Activated T-helper 9 cell treated with anti-CD3 and anti-CD28 coated beads, Interleukin-2, amount 50 U/mL, for 16 hours (primary cell): ENCODE results near the gene PRXL2B.
"Not testable (repeated sequence)": the region's sequence is repeated elsewhere in the genome, so short reads cannot be mapped to it uniquely, and the experiment has no call there.

Experiments
- DNase-seq: peaks from one replicate; pipeline ENCODE4 v3.0.0-alpha.2; 2020; ENCODE audit warnings: low read depth

Gene PRXL2B

DNA sequence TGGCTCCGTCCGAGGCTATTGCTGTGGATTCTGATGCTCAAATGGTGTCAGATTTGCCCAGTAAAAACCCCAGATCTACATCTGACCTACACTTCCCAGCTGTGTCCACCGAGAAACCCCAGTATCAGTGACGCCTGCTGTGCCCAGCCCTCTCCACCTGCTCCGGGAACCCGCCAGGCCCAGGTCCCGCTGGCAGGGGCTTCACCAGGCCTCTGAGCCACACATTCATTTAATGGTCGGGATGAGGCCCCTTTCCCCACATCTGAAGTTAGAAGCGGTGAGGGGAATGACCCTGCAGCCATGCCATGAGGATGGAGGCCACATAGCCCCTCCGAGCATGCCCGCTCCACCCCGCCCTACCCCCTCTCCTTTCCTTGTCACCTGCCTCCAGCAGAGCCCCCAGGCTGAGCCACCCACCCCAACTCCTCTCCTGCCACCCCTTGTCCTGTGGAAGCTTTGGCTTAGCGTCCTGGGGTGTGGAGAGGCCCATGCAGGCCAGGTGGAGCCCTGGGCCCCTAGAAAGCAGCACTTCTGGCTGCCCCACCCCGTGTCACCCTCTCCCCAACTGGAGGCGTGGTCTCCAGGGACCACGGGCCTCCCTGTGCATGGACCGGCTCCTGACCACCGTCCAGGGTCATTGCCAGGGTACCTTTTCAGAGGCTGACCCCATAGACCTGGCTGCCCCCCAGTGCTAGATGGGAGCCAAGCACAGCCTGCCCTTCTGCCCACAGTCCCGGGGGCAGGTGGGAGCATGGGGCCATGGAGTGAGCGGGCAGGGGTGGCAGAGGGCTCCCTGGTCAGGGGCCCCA, 22.4 kb upstream of the PRXL2B start:
- DNase-seq, result no peak

DNA sequence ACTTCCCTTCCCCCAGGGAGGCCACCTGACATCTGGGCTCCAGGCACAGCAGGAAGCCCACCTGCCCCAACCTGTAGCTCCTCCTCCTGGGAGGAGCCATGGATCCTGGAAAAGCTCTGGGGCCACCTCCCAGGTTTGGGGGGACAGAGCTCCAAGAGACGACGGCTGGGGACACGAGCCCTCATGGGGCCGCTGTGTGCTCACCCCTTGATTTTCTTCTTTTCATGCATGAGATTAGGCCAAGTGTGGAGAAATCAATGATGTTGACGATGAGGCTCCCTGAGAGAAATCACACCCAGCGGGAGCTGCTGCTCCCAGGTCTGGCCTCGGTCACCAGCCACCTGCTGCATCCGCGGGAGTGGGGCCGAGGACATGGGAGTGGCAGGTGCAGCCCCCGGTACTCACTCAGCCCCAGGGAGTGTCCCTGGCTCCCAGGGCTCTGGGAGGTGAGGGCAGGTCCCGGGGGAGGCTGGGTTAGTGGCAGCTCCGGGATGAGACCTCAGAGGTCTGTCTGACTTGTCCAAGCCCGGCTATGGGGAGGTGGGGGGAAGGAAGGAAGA, 21.7 kb upstream of the PRXL2B start:
- no peak for DNase-seq

DNA sequence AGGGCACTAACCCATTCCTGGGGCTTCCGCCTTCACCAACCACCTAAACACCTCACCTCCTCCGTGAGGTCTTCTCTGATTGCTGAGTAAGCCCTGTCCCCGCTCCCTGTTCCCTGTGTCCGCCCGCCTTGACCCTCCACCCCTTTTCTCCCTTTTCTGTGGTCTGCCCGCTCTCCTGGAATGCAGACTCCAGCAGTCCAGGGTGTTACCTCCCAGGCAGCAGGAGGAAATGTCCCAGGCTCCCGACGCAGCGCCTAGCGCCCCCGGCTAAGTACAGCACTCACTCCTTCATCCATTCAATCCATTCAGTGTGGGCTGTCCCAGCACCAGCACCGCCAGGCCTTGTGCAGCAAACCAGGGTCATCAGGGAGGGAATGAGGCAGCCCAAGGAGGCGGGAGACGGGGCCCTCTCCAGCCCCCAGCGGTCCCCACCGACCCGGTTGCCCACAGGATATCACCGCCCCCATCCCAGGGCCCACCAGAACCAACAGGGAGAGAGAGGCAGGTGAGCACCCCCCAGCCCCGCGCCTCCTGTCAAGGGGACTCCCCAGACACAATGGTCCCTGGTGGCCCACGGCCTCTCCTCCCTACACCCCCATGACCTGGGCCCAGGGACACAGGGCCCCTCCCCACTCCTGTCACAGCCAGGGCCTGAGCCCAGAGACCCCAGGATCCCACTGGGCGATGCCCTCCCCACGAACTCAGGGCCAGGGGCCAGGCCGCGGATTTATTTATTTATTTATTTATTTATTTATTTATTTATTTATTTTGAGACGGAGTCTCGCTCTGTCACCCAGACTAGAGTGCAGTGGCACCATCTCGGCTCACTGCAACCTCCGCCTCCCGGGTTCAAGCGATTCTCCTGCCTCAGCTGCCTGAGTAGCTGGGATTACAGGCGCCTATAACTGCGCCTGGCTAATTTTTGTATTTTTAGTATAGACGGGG, 20.2 kb upstream of the PRXL2B start:
- no peak for DNase-seq

GRCh38 chr1:2567083-2567679, 19.4 kb upstream of the PRXL2B start:
- DNase-seq, result no peak

DNA sequence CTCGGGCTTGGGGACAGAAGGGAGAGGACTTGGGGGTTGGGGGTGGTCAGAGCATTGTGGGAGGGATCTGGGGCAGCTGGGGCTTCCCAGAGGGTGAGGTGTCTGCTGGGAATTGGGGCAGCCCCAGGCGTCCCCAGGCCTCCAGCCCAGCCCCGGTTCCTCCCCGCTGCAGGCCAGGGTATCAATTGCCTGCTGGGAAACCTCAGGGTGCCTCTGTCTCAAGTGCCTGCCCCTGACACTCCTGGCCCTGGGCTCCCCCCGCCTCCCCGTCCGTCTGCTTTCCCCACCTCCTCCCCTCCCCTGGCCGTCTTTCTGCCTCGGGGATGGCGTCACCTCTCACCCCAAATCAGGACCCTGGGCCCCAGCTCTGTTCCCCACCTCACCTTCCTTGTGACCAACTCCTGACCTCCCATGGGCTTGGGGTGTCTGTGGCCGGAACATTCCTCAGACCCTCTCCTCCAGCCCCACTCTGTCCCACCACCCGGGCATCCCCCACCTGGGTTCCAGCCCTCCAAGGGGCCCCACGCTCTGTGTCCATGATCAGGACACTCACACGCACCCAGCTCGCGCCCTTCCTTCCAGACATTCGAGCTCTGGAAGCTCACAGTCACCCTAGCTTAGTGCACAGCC, 18.3 kb upstream of the PRXL2B start:
- not testable (repeated sequence) for DNase-seq

DNA sequence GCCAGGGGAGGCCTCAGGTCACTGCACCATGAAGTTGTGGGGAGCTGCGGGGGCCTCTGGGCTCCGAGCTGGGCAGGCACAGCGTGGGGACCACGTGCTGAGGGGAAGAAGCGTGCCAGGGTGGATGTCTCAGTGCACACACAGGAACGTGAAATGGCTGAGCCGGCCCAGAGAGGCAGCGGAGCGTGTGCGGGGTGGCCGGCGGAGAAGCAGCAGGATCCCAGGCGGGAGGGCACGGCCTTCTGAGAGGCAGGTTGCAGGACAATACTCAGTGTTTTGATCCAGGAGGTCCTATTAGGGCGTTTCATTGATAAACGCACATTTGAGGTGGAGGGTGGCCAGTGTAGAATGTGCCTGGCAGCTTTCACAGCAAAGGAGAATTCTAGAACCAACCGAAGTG, 17.5 kb upstream of the PRXL2B start:
- DNase-seq, result no peak

- not testable (repeated sequence) for DNase-seq
Measured at GRCh38 chr1:2569703-2570102, 16.9 kb upstream of the PRXL2B start.

GRCh38 chr1:2570332-2570731, 16.2 kb upstream of the PRXL2B start:
- no peak for DNase-seq

DNA sequence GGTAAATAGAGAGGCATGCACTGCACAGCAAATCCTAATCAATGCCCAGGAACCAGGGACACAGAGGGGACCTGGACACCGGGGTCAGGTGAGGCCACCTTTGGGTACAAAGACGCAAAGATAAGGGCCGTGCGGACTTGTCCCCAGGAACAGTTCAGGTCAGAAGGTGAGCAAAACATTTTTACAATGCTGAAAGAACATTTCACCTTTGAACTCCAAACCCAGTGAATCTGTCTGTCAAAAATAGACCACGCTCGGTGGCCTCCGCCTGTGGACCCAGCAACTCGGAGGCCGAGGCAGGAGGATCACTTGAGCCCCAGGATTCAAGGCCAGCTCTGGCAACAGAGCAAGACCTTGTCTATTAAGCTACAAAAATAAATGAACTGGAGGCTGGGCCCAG, 15.2 kb upstream of the PRXL2B start:
- DNase-seq, result no peak

- DNase-seq, result no peak
Measured at GRCh38 chr1:2573250-2573920, 13.2 kb upstream of the PRXL2B start.

DNA sequence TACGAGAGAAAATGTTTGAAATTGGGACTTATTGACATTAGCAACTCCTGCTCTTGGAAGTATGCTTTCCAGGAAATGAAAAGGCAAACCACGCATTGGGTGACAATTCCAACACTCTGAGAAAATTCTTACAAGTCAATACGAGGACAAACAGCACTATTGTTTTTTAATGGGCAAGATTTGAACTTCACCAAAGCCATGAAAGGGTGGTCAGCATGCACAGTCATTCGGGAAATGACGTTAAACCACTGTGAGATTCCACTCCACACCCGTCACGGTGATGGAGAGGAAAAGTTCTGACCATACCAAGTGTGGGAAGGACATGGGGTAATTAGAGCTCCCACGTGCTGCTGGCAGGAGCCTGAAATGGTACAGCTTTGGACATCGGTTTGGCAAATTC, 12.2 kb upstream of the PRXL2B start:
- DNase-seq, result no peak

- no peak for DNase-seq
Measured at GRCh38 chr1:2575801-2576663, 10.5 kb upstream of the PRXL2B start.

- DNase-seq, result not testable (repeated sequence)
Measured at GRCh38 chr1:2577565-2578075, 9.0 kb upstream of the PRXL2B start.

GRCh38 chr1:2578758-2579118, 7.8 kb upstream of the PRXL2B start:
- no peak for DNase-seq

DNA sequence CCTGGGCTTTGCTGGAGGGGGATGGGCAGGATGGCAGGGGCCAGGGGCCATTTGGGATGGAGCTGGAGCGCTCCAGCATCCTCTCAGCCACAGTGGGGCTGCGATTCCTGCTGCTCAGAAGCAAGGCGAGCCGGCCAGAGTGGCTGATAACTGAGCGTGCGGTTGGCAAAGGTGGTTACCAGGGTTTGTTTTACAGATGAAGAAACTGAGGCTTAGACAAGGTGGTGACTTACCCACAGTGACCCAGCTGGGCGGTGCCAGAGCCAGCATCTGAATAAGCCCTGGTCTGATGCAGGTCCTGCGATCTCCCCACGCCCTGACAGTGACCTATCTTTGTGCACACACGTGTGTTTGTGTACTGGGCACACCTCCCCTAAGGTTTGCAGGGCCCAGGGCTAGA, 5.9 kb upstream of the PRXL2B start:
- no peak for DNase-seq

DNA sequence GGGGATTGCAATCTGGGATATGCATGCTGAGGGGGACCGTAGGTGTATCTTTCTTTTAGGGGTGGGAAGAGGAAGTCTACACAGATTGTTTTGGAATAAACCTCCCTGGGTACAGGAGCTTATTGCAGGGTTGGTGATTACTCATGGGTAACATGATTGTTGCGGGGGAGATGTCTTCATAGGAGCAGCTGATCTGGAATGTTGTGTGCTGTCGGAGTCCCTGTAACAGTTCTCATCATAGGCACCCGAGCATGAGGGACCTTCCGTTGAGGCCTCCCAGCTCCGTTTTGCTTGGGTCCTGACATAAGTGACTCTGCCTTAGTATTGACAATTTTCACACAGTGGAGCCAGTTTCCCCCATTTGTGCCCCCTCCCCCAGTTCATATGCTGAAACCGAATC, 4.2 kb upstream of the PRXL2B start:
- DNase-seq, result no peak

- DNase-seq, result no peak
Measured at GRCh38 chr1:2583331-2583791, 3.2 kb upstream of the PRXL2B start.

GRCh38 chr1:2583871-2584351, 2.7 kb upstream of the PRXL2B start:
- no peak for DNase-seq

DNA sequence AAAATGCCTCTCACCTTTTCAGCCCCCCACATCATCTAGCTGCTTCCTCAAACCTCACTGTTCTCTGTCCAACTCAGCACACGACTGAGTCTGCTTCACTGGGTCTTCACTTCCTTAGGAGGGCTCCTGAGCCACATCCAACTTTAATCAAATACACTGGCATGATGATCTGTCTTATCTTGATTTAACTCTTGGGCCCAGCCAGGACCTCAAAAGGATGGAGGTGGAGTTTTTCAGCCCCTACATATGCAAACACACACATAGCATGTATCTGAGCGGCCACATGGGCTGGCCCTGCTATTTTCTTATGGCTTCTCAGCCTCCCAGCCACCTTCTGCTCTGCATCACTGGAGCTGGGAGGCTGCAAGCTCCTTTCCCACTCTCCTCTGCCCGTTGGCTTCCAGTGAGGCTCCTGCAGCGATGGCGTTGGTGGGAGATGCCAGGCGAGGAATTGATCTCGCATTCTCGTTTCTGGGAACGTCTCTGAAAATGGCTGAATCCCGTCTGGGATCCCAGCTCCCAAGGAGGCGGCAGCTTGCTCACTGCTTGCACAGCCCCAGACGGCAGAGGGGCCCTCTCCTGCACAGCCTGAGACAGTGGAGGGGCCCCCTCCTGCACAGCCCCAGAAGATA, 1.8 kb upstream of the PRXL2B start:
- no peak for DNase-seq
